Osteoblast (primary cell): ENCODE results near the gene SLC35F1. TPM values are rescaled to one million over a fixed set of nuclear protein-coding genes. Genes with fewer than 3 reads are reported as not detected.

ENCODE experiments used
- DNase-seq: peaks from one replicate; pipeline ENCODE4 v3.0.0; 2011; ENCODE audit warnings: low spot score, mixed read lengths; ENCODE audit not compliant: insufficient read length; ENCODE audit errors: missing footprints
- H2AFZ ChIP-seq: 2 replicates; pipeline ENCODE4 v1.6.0; 2011; ENCODE audit warnings: mild to moderate bottlenecking, low read length
- H3K27ac ChIP-seq: 2 replicates; pipeline ENCODE4 v1.5.1; 2011; ENCODE audit warnings: mild to moderate bottlenecking, low read depth, low read length, moderate library complexity
- H3K27me3 ChIP-seq: 2 replicates; pipeline ENCODE4 v1.6.0; 2012; ENCODE audit warnings: mild to moderate bottlenecking, control low read depth, inconsistent platforms, low read length, moderate library complexity; ENCODE audit not compliant: insufficient read depth
- H3K36me3 ChIP-seq: 2 replicates; pipeline ENCODE4 v1.5.1; 2011; ENCODE audit warnings: mild to moderate bottlenecking, low read length, control low read depth, moderate library complexity; ENCODE audit not compliant: insufficient read depth
- H3K4me1 ChIP-seq: 2 replicates; pipeline ENCODE4 v1.5.1; 2011; ENCODE audit warnings: mild to moderate bottlenecking, low read length, control low read depth, moderate library complexity; ENCODE audit not compliant: insufficient read depth
- H3K4me2 ChIP-seq: 2 replicates; pipeline ENCODE4 v1.6.0; 2011; ENCODE audit warnings: mild to moderate bottlenecking, low read length; ENCODE audit not compliant: insufficient read depth
- H3K4me3 ChIP-seq: fragments of 200-600 bp; sonication (generic); 3 replicates; pipeline ENCODE4 v1.5.1; 2012; ENCODE audit warnings: mild to moderate bottlenecking, low read length, inconsistent platforms; ENCODE audit not compliant: insufficient read depth
- H3K79me2 ChIP-seq: 2 replicates; pipeline ENCODE4 v1.6.0; 2012; ENCODE audit warnings: mild to moderate bottlenecking, low read length, control low read depth, inconsistent platforms; ENCODE audit not compliant: insufficient read depth
- H3K9me3 ChIP-seq: 2 replicates; pipeline ENCODE4 v1.5.1; 2011; ENCODE audit warnings: low read depth, low read length, control low read depth
- H4K20me1 ChIP-seq: 2 replicates; pipeline ENCODE4 v1.6.0; 2012; ENCODE audit warnings: mild to moderate bottlenecking, low read length, control low read depth; ENCODE audit not compliant: insufficient read depth
- CTCF ChIP-seq: IDR thresholded peaks from 2 replicates; pipeline ENCODE4 v1.5.1; 2011; ENCODE audit warnings: mild to moderate bottlenecking, low read depth, low read length, moderate library complexity; ENCODE audit errors: extremely low read depth
- total RNA-seq: library from RNA; depleted of rRNA; stranded (reverse); fragments of >200 nt; gene quantifications from 2 replicates; pipeline ENCODE4 v1.2.3, GENCODE V29; 2012

The SLC35F1 gene
- total RNA-seq, 1 donor = under 0.01 TPM

GRCh38 chr6:118168421-118168820 lies 261.4 kb downstream of the SLC35F1 start:
- no peak overlapping the region for H3K27ac ChIP-seq
- no peak for TF ChIP-seq CTCF
- H2AFZ ChIP-seq = no peak overlapping the region
- no peaks in the 10 kb centered on the region for H3K4me1 ChIP-seq
- no peaks in the 10 kb centered on the region for H3K27me3 ChIP-seq
- H3K4me3 ChIP-seq = no peak overlapping the region
- H3K4me2 ChIP-seq = no peak overlapping the region
- H3K79me2 ChIP-seq = no peaks in the 10 kb centered on the region
- H3K36me3 ChIP-seq = no peaks in the 10 kb centered on the region
- no peak for DNase-seq
- no peaks in the 10 kb centered on the region for H3K9me3 ChIP-seq
- H4K20me1 ChIP-seq = no peaks in the 10 kb centered on the region

- peaks cover 2% of the 10 kb centered on the region for H3K9me3 ChIP-seq
- H3K36me3 ChIP-seq = no peaks in the 10 kb centered on the region
- no peak overlapping the region for H3K4me3 ChIP-seq
- no peak overlapping the region for H3K27ac ChIP-seq
- H4K20me1 ChIP-seq = no peaks in the 10 kb centered on the region
- no peaks in the 10 kb centered on the region for H3K27me3 ChIP-seq
- no peaks in the 10 kb centered on the region for H3K4me1 ChIP-seq
- H3K4me2 ChIP-seq = no peak overlapping the region
- DNase-seq = no peak
- H3K79me2 ChIP-seq = no peaks in the 10 kb centered on the region
- no peak overlapping the region for H2AFZ ChIP-seq
- TF ChIP-seq CTCF = no peak
These were observed 264.8 kb downstream of the SLC35F1 start for GRCh38 chr6:118171852-118172251.

GRCh38 chr6:118174071-118174470 lies 267.0 kb downstream of the SLC35F1 start:
- peaks cover 2% of the 10 kb centered on the region for H3K9me3 ChIP-seq
- H3K79me2 ChIP-seq = no peaks in the 10 kb centered on the region
- H3K27ac ChIP-seq = no peak overlapping the region
- no peak for TF ChIP-seq CTCF
- no peaks in the 10 kb centered on the region for H3K36me3 ChIP-seq
- no peak overlapping the region for H3K4me2 ChIP-seq
- no peaks in the 10 kb centered on the region for H3K4me1 ChIP-seq
- no peaks in the 10 kb centered on the region for H4K20me1 ChIP-seq
- no peak for DNase-seq
- H3K27me3 ChIP-seq = no peaks in the 10 kb centered on the region
- no peak overlapping the region for H3K4me3 ChIP-seq
- no peak overlapping the region for H2AFZ ChIP-seq

GRCh38 chr6:118177720-118178119 lies 270.7 kb downstream of the SLC35F1 start:
- Histone ChIP-seq H3K4me2 (no peak overlapping the region), H3K4me3 (no peak overlapping the region), H4K20me1 (no peaks in the 10 kb centered on the region), H3K27ac (no peak overlapping the region), H2AFZ (no peak overlapping the region), H3K27me3 (no peaks in the 10 kb centered on the region), H3K79me2 (no peaks in the 10 kb centered on the region), H3K36me3 (no peaks in the 10 kb centered on the region), H3K9me3 (peaks cover 2% of the 10 kb centered on the region), H3K4me1 (no peaks in the 10 kb centered on the region)
- DNase-seq = no peak
- TF ChIP-seq CTCF = no peak
